Neutrophil (primary cell): Measurements from ENCODE around the gene GOLGA3.
"Not testable (repeated sequence)": the region's sequence is repeated elsewhere in the genome, so short reads cannot be mapped to it uniquely, and the experiment has no call there.

Source experiments
- H3K27ac ChIP-seq: fragments of 200-600 bp; sonication (generic); 2 replicates; pipeline ENCODE4 v1.5.1; 2016; ENCODE audit warnings: mild to moderate bottlenecking, moderate library complexity
- H3K27me3 ChIP-seq: fragments of 200-600 bp; sonication (generic); 2 replicates; pipeline ENCODE4 v1.6.0; 2016; ENCODE audit warnings: mild to moderate bottlenecking
- H3K36me3 ChIP-seq: fragments of 200-600 bp; sonication (generic); 2 replicates; pipeline ENCODE4 v1.5.1; 2017
- H3K4me1 ChIP-seq, 2 experiments: fragments of 200-600 bp in 1 of 2; sonication (generic) in 1 of 2; 1 replicate in 1 of 2; 2 replicates in 1 of 2; pipeline versions ENCODE4 v1.5.1 to v1.6.1; 2013 to 2016; ENCODE audit warnings: low read depth in 1 of 2, low read length in 1 of 2, mild to moderate bottlenecking in 1 of 2, moderate library complexity in 1 of 2; ENCODE audit not compliant: control insufficient read depth in 1 of 2, insufficient read depth in 1 of 2
- H3K4me3 ChIP-seq, 2 experiments: fragments of 200-600 bp in 1 of 2; sonication (generic) in 1 of 2; 1 replicate in 1 of 2; 2 replicates in 1 of 2; pipeline ENCODE4 v1.5.1; 2013 to 2016; ENCODE audit warnings: low read depth in 1 of 2, low read length in 1 of 2, mild to moderate bottlenecking in 1 of 2, moderate library complexity in 1 of 2
- H3K9me3 ChIP-seq: fragments of 200-600 bp; sonication (generic); 2 replicates; pipeline ENCODE4 v1.5.1; 2016
- TF ChIP-seq, protein P1 (sequence below): fragments of 200-600 bp; sonication (generic); IDR thresholded peaks from 2 replicates; pipeline ENCODE4 v1.5.1; 2016; ENCODE audit warnings: antibody characterized with exemption

GOLGA3 gene

GRCh38 chr12:132776816-132777568, 51.7 kb downstream of the GOLGA3 start:
- H3K27me3 ChIP-seq = no peaks in the 10 kb centered on the region
- peaks cover 7% of the 10 kb centered on the region in 2 experiments for H3K4me1 ChIP-seq
- no peak overlapping the region for H3K4me3 ChIP-seq
- H3K27ac ChIP-seq = no peak overlapping the region
- TF ChIP-seq, protein P1, sequence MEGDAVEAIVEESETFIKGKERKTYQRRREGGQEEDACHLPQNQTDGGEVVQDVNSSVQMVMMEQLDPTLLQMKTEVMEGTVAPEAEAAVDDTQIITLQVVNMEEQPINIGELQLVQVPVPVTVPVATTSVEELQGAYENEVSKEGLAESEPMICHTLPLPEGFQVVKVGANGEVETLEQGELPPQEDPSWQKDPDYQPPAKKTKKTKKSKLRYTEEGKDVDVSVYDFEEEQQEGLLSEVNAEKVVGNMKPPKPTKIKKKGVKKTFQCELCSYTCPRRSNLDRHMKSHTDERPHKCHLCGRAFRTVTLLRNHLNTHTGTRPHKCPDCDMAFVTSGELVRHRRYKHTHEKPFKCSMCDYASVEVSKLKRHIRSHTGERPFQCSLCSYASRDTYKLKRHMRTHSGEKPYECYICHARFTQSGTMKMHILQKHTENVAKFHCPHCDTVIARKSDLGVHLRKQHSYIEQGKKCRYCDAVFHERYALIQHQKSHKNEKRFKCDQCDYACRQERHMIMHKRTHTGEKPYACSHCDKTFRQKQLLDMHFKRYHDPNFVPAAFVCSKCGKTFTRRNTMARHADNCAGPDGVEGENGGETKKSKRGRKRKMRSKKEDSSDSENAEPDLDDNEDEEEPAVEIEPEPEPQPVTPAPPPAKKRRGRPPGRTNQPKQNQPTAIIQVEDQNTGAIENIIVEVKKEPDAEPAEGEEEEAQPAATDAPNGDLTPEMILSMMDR = no peak
- peaks cover 79% of the 10 kb centered on the region for H3K36me3 ChIP-seq
- no peaks in the 10 kb centered on the region for H3K9me3 ChIP-seq

DNA sequence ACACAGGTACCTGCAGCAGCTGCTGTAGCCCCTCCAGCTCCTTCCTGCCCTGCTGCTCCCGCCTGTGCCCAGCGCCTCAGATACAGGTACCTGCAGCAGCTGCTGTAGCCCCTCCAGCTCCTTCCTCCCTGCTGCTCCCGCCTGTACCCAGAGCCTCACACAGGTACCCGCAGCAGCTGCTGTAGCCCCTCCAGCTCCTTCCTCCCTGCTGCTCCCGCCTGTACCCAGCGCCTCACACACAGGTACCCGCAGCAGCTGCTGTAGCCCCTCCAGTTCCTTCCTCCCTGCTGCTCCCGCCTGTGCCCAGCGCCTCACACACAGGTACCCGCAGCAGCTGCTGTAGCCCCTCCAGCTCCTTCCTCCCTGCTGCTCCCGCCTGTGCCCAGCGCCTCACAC, 52.4 kb downstream of the GOLGA3 start:
- H3K27me3 ChIP-seq, H3K27ac ChIP-seq, H3K4me3 ChIP-seq, H3K9me3 ChIP-seq: not testable (repeated sequence)
- peaks cover 15% of the 10 kb centered on the region in 2 experiments for H3K4me1 ChIP-seq
- peaks cover 72% of the 10 kb centered on the region for H3K36me3 ChIP-seq

DNA sequence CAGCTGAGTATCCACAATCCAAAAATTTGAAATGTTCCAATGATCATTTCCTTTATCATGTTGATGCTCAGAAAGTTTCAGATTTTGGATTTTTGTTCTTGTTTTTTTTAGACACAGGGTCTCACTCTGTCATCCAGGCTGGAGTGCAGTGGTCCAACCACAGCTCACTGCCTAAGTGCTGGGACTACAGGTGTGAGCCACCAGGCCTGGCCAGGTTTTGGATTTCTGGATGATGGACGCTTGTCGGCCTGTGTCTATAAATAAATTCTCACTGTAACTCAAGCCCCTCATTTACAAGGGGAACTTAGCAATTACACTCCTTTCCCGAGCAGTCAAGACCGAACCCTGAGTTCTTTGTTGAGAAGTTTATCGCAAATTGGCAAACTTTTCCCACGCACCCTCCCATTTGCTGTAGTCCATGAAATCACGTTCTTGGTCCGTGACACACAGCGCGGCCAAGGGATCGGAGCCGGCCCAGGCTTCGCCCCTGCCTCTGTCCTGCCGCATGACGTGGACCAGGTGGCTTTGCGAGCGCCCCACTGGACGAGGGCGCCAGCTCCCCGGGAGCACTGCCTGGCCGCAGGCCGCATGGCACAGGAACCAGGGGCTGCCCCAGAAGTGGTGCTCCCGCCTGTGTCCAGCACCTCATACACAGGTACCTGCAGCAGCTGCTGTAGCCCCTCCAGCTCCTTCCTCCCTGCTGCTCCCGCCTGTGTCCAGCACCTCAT, 53.0 kb downstream of the GOLGA3 start:
- Histone ChIP-seq H3K27ac (no peak overlapping the region), H3K4me3 (no peak overlapping the region), H3K27me3 (no peaks in the 10 kb centered on the region), H3K36me3 (peaks cover 66% of the 10 kb centered on the region), H3K4me1 (peaks cover 20% of the 10 kb centered on the region in 2 experiments), H3K9me3 (no peaks in the 10 kb centered on the region)
- TF ChIP-seq, protein P1 = no peak

GRCh38 chr12:132774646-132775275, 53.9 kb downstream of the GOLGA3 start:
- H3K27ac ChIP-seq = no peak overlapping the region
- H3K4me1 ChIP-seq = peaks cover 29% of the 10 kb centered on the region in 2 experiments
- H3K27me3 ChIP-seq = no peaks in the 10 kb centered on the region
- no peaks in the 10 kb centered on the region for H3K9me3 ChIP-seq
- H3K36me3 ChIP-seq = peaks cover 57% of the 10 kb centered on the region
- TF ChIP-seq, protein P1 = no peak
- H3K4me3 ChIP-seq = no peak overlapping the region

GRCh38 chr12:132774159-132774558, 54.5 kb downstream of the GOLGA3 start:
- Histone ChIP-seq H3K27me3 (no peaks in the 10 kb centered on the region), H3K9me3 (no peaks in the 10 kb centered on the region), H3K27ac (no peak overlapping the region), H3K4me3 (no peak overlapping the region), H3K36me3 (peaks cover 51% of the 10 kb centered on the region), H3K4me1 (peaks cover 35% of the 10 kb centered on the region in 2 experiments)
- TF ChIP-seq, protein P1 = no peak
